B cell (primary cell): ENCODE results near the gene CDH20. TPM values are rescaled to one million over a fixed set of nuclear protein-coding genes. Genes with fewer than 3 reads are reported as not detected.

Experiments
- ATAC-seq: fragments of 200-7000 bp; cut with Tn5 transposase; one replicate; pipeline ENCODE4 v1.10.0; 2021; ENCODE audit warnings: low read depth, mild to moderate bottlenecking, moderate number of reproducible peaks, moderate library complexity
- CTCF ChIA-PET: fragments of 350-600 bp; sonication (Branson Sonifier 250); formaldehyde crosslinking; loops from one replicate; lab custom pipeline; 2021; ENCODE audit warnings: antibody characterized with exemption, inconsistent platforms; lab: Charles Lee
- POLR2A ChIA-PET: fragments of 350-600 bp; sonication (Branson Sonifier 250); formaldehyde crosslinking; loops from one replicate; lab custom pipeline; 2021; ENCODE audit warnings: antibody characterized with exemption; lab: Charles Lee
- DNase-seq: peaks from one replicate; pipeline ENCODE4 v3.0.0; 2013
- H2AFZ ChIP-seq: 2 replicates; pipeline ENCODE4 v1.6.1; 2012; ENCODE audit warnings: mild to moderate bottlenecking, low read depth, low read length; ENCODE audit not compliant: insufficient read depth, poor library complexity, severe bottlenecking
- H3K27ac ChIP-seq, 2 donors: 1 replicate in 1 of 2; 2 replicates in 1 of 2; pipeline ENCODE4 v1.5.1; 2012 to 2013; ENCODE audit warnings: low read length in 2 of 2, mild to moderate bottlenecking in 2 of 2, moderate library complexity in 1 of 2
- H3K27me3 ChIP-seq, 4 experiments: fragments of 200-600 bp in 1 of 4; sonication (generic) in 1 of 4; replicated peaks in 1 of 4; 1 replicate in 2 of 4; 2 replicates in 2 of 4; pipeline versions ENCODE4 v1.6.1 to v1.7.0; 2013 to 2016; ENCODE audit warnings: low read length in 3 of 4, mild to moderate bottlenecking in 2 of 4, mixed read lengths in 1 of 4, moderate library complexity in 1 of 4; ENCODE audit not compliant: insufficient read depth in 4 of 4, control insufficient read depth in 3 of 4; ENCODE audit errors: control extremely low read depth in 1 of 4
- H3K36me3 ChIP-seq, 2 experiments: replicated peaks in 1 of 2; 1 replicate in 1 of 2; 2 replicates in 1 of 2; pipeline versions ENCODE4 v1.6.1 to v1.7.1; 2013; ENCODE audit warnings: low read length in 1 of 2; ENCODE audit not compliant: insufficient read depth in 2 of 2, control insufficient read depth in 1 of 2; ENCODE audit errors: control extremely low read depth in 1 of 2, extremely low read depth in 1 of 2
- H3K4me1 ChIP-seq, 2 donors: fragments of 200-600 bp in 1 of 2; sonication (generic) in 1 of 2; 1 replicate in 1 of 2; 2 replicates in 1 of 2; pipeline versions ENCODE4 v1.5.1 to v1.6.1; 2013 to 2017; ENCODE audit warnings: low read length in 2 of 2; ENCODE audit not compliant: control insufficient read depth in 2 of 2, insufficient read depth in 2 of 2
- H3K4me2 ChIP-seq: replicated peaks from 2 replicates; pipeline ENCODE3; 2012; ENCODE audit warnings: mild to moderate bottlenecking, low read depth, low read length; ENCODE audit not compliant: poor library complexity, severe bottlenecking
- H3K4me3 ChIP-seq, 5 experiments: fragments of 200-600 bp in 1 of 5; sonication (generic) in 1 of 5; 1 replicate in 3 of 5; 2 replicates in 2 of 5; pipeline versions ENCODE4 v1.5.1 to v1.7.0; 2011 to 2016; ENCODE audit warnings: low read length in 4 of 5, mild to moderate bottlenecking in 4 of 5, low read depth in 2 of 5, control low read depth in 1 of 5, moderate library complexity in 1 of 5; ENCODE audit not compliant: insufficient read depth in 1 of 5; ENCODE audit errors: control extremely low read depth in 1 of 5, extremely low read depth in 1 of 5
- H3K79me2 ChIP-seq: fragments of 200-600 bp; sonication (generic); one replicate; pipeline ENCODE4 v1.6.0; 2016; ENCODE audit warnings: low read length; ENCODE audit not compliant: control insufficient read depth, insufficient read depth
- H3K9ac ChIP-seq: fragments of 200-600 bp; sonication (generic); 2 replicates; pipeline ENCODE4 v1.6.1; 2017; ENCODE audit warnings: mild to moderate bottlenecking, low read length, moderate library complexity
- H3K9me3 ChIP-seq, 3 donors: one replicate each; pipeline versions ENCODE4 v1.6.1 to v1.7.1; 2013; ENCODE audit warnings: low read length in 2 of 3; ENCODE audit not compliant: control insufficient read depth in 2 of 3, insufficient read depth in 1 of 3; ENCODE audit errors: control extremely low read depth in 1 of 3
- H4K20me1 ChIP-seq: 2 replicates; pipeline ENCODE4 v1.6.0; 2012; ENCODE audit warnings: mild to moderate bottlenecking, low read length; ENCODE audit not compliant: insufficient read depth, control insufficient read depth, poor library complexity, severe bottlenecking
- H3K27ac Mint-ChIP-seq: one replicate; pipeline ENCODE4 v1.8.0; 2021; ENCODE audit warnings: mixed read lengths
- H3K27me3 Mint-ChIP-seq: one replicate; pipeline ENCODE4 v1.8.0; 2021; ENCODE audit warnings: mixed read lengths
- H3K4me1 Mint-ChIP-seq: one replicate; pipeline ENCODE4 v1.8.0; 2021; ENCODE audit warnings: mixed read lengths
- H3K4me3 Mint-ChIP-seq: one replicate; pipeline ENCODE4 v1.8.0; 2021; ENCODE audit warnings: mixed read lengths
- H3K9me3 Mint-ChIP-seq: one replicate; pipeline ENCODE4 v1.8.0; 2022; ENCODE audit warnings: mixed read lengths; ENCODE audit not compliant: insufficient read depth
- EZH2 ChIP-seq: IDR thresholded peaks from 2 replicates; pipeline ENCODE4 v1.6.1; 2012; ENCODE audit warnings: borderline replicate concordance, low read depth, mild to moderate bottlenecking, moderate library complexity, low read length; ENCODE audit not compliant: insufficient read depth, poor library complexity, severe bottlenecking
- WGBS: methylation state at CpG from one replicate; pipeline ENCODE4 v1.1.5; 2013; ENCODE audit warnings: missing lambda C conversion rate; ENCODE audit not compliant: insufficient coverage; 5-methylcytosine and 5-hydroxymethylcytosine counted together
- intact Hi-C: fragments of 100-400 bp; cut with micrococcal nuclease; formaldehyde crosslinking; loops from one replicate; pipeline ENCODE4 v1.10.0; 2022
- polyA plus RNA-seq: library from polyadenylated mRNA; depleted of rRNA; stranded (reverse); fragments of >200 nt; gene quantifications from 2 replicates; pipeline ENCODE4 v1.2.3, GENCODE V29; 2012
- total RNA-seq, 2 donors: library from RNA; stranded (reverse); fragments of 120-200 nt in 1 of 2; gene quantifications; 1 replicate in 1 of 2; 2 replicates in 1 of 2; pipeline versions ENCODE4 v1.2.3 to v1.2.4, GENCODE V29; 2013 to 2022
- TF ChIP-seq, protein P1 (sequence below): fragments of 200-600 bp; IDR thresholded peaks from one replicate; pipeline ENCODE4 v1.8.0; 2022; ENCODE audit warnings: antibody characterized with exemption, mild to moderate bottlenecking

The CDH20 gene
- total and polyA plus RNA-seq, 2 donors (not counting 1 experiment from before 2014, with no cell fraction given): 0.09 TPM; not detected in 1

DNA sequence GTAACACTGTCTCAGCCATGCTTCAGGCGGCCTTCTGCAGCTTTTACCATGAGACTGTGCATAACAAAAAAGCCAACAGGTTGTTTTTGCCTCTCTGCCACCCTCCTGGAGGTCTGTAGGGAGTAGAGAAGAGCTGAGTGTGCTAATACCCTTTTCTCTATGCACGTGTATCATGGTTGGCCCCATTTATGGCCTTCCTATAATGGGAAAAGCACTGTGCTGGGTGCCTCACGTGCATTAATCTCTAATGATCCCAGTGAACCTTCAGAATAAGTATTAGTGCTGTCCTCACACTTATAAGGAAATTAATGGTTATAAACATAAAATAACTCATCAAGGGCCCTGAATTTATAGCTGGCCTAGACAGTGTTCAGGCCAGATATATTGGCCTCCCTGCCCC is 164.2 kb downstream of the CDH20 start:
- no peaks in the 10 kb centered on the region for H3K4me1 ChIP-seq
- H3K4me3 Mint-ChIP-seq: no peak overlapping the region
- H3K9ac ChIP-seq: no peak overlapping the region
- no peaks in the 10 kb centered on the region for H3K9me3 ChIP-seq
- H3K27me3 ChIP-seq: no peaks in the 10 kb centered on the region
- H2AFZ ChIP-seq: no peak overlapping the region
- no peaks in the 10 kb centered on the region for H3K36me3 ChIP-seq
- no peaks in the 10 kb centered on the region for H3K4me1 Mint-ChIP-seq
- POLR2A ChIA-PET: no interaction called here
- no peak overlapping the region for H3K27ac Mint-ChIP-seq
- DNase-seq: no peak
- WGBS: 86% methylated on average over 1 of the region's 3 CpGs
- CTCF ChIA-PET: no interaction called here
- no peaks in the 10 kb centered on the region for H4K20me1 ChIP-seq
- no peaks in the 10 kb centered on the region for H3K9me3 Mint-ChIP-seq
- no peak for TF ChIP-seq EZH2
- TF ChIP-seq, protein P1, sequence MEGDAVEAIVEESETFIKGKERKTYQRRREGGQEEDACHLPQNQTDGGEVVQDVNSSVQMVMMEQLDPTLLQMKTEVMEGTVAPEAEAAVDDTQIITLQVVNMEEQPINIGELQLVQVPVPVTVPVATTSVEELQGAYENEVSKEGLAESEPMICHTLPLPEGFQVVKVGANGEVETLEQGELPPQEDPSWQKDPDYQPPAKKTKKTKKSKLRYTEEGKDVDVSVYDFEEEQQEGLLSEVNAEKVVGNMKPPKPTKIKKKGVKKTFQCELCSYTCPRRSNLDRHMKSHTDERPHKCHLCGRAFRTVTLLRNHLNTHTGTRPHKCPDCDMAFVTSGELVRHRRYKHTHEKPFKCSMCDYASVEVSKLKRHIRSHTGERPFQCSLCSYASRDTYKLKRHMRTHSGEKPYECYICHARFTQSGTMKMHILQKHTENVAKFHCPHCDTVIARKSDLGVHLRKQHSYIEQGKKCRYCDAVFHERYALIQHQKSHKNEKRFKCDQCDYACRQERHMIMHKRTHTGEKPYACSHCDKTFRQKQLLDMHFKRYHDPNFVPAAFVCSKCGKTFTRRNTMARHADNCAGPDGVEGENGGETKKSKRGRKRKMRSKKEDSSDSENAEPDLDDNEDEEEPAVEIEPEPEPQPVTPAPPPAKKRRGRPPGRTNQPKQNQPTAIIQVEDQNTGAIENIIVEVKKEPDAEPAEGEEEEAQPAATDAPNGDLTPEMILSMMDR: no peak
- no peak overlapping the region for H3K4me3 ChIP-seq
- H3K79me2 ChIP-seq: no peaks in the 10 kb centered on the region
- H3K4me2 ChIP-seq: no peak overlapping the region
- H3K27ac ChIP-seq: no peak overlapping the region
- no peak for ATAC-seq
- no peaks in the 10 kb centered on the region for H3K27me3 Mint-ChIP-seq
- intact Hi-C loops: no loop called here

DNA sequence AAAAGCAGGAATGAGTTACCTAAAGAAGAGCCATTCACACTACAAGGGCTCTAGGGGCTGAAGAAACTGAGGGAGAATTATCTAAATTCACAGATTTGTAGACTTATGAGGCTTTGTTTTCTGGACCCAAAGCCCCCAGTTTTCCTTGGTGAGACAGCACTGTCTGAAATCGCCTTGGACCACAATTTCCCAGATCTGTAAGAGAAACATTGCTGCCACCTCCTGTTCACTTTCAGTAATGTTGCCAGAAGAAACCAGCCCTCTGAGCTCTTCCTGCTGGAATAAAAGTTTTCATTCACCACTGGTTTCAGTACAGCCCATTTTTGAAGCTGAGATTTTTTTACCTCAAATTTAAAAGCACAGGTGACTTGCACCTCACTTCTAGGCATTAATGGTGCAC is 169.2 kb downstream of the CDH20 start:
- no peaks in the 10 kb centered on the region for H3K4me1 Mint-ChIP-seq
- DNase-seq (peak; percentile 33), ATAC-seq (no peak)
- Histone ChIP-seq H2AFZ (no peak overlapping the region), H3K27ac (no peak overlapping the region), H3K4me1 (no peaks in the 10 kb centered on the region), H4K20me1 (no peaks in the 10 kb centered on the region), H3K79me2 (no peaks in the 10 kb centered on the region), H3K9ac (no peak overlapping the region), H3K36me3 (no peaks in the 10 kb centered on the region), H3K9me3 (no peaks in the 10 kb centered on the region), H3K27me3 (peaks cover 0 to 2% (median 0%) of the 10 kb centered on the region in 4 experiments), H3K4me3 (no peak overlapping the region), H3K4me2 (no peak overlapping the region)
- 0% methylated on average over 1 of the region's 1 CpG for WGBS
- ChIA-PET CTCF (interaction anchor here (0.7 to 7.1 kb wide), 8 partner anchors 8 to 1514 kb away, joined by 3 to 87 read pairs (median 4); no protein-coding TSS in a partner anchor), POLR2A (no interaction called here)
- intact Hi-C loops: no loop called here
- no peak overlapping the region for H3K27ac Mint-ChIP-seq
- no peak for TF ChIP-seq EZH2
- TF ChIP-seq, protein P1: peak; percentile 62
- no peaks in the 10 kb centered on the region for H3K9me3 Mint-ChIP-seq
- peaks cover 12% of the 10 kb centered on the region for H3K27me3 Mint-ChIP-seq
- H3K4me3 Mint-ChIP-seq: no peak overlapping the region
